Neural progenitor cell (in vitro differentiated cells): ENCODE measurements around the gene CACNA1E. TPM values are rescaled to one million over a fixed set of nuclear protein-coding genes. Genes with fewer than 3 reads are reported as not detected.

ENCODE experiments used
- DNase-seq: peaks from one replicate; pipeline ENCODE4 v3.0.0-alpha.2; 2016; ENCODE audit warnings: low spot score
- H2AFZ ChIP-seq: fragments of 200-600 bp; sonication (generic); replicated peaks from 2 replicates; pipeline ENCODE4 v1.6.1; 2016; ENCODE audit warnings: antibody characterized with exemption
- H3F3A ChIP-seq: fragments of 200-600 bp; sonication (generic); 2 replicates; pipeline ENCODE4 v1.6.1; 2016; ENCODE audit warnings: antibody characterized with exemption, low read depth
- H3K27ac ChIP-seq: fragments of 200-600 bp; sonication (generic); 2 replicates; pipeline ENCODE4 v1.5.1; 2016; ENCODE audit warnings: mild to moderate bottlenecking
- H3K27me3 ChIP-seq: fragments of 200-600 bp; sonication (generic); 2 replicates; pipeline ENCODE4 v1.6.1; 2016; ENCODE audit warnings: mild to moderate bottlenecking, moderate library complexity
- H3K36me3 ChIP-seq: fragments of 200-600 bp; sonication (generic); 2 replicates; pipeline ENCODE4 v1.5.1; 2016
- H3K4me1 ChIP-seq: fragments of 200-600 bp; sonication (generic); 2 replicates; pipeline ENCODE4 v1.6.1; 2016; ENCODE audit warnings: mixed run types
- H3K4me2 ChIP-seq: fragments of 200-600 bp; sonication (generic); 2 replicates; pipeline ENCODE4 v1.6.1; 2016
- H3K4me3 ChIP-seq: fragments of 200-600 bp; sonication (generic); 2 replicates; pipeline ENCODE4 v1.5.1; 2016
- H3K79me2 ChIP-seq: fragments of 200-600 bp; sonication (generic); 2 replicates; pipeline ENCODE4 v1.6.1; 2016; ENCODE audit warnings: low read depth
- H3K9ac ChIP-seq: fragments of 200-600 bp; sonication (generic); 2 replicates; pipeline ENCODE4 v1.6.1; 2016
- H3K9me3 ChIP-seq: fragments of 200-600 bp; sonication (generic); 2 replicates; pipeline ENCODE4 v1.5.1; 2016; ENCODE audit warnings: low read depth
- H4K20me1 ChIP-seq: fragments of 200-600 bp; sonication (generic); 2 replicates; pipeline ENCODE4 v1.6.1; 2016; ENCODE audit warnings: low read depth
- H3K27ac Mint-ChIP-seq: 3 replicates; pipeline ENCODE4 v1.8.0; 2021; ENCODE audit warnings: mixed read lengths
- H3K27me3 Mint-ChIP-seq: 2 replicates; pipeline ENCODE4 v1.8.0; 2022; ENCODE audit warnings: low read depth, mild to moderate bottlenecking, inconsistent platforms, moderate library complexity, mixed read lengths; ENCODE audit not compliant: insufficient read depth
- H3K36me3 Mint-ChIP-seq: 3 replicates; pipeline ENCODE4 v1.8.0; 2021; ENCODE audit warnings: mixed read lengths
- H3K4me1 Mint-ChIP-seq: 3 replicates; pipeline ENCODE4 v1.8.0; 2021; ENCODE audit warnings: mixed read lengths
- H3K4me3 Mint-ChIP-seq: 3 replicates; pipeline ENCODE4 v1.8.0; 2021; ENCODE audit warnings: mild to moderate bottlenecking, moderate library complexity, mixed read lengths
- H3K9me3 Mint-ChIP-seq: 3 replicates; pipeline ENCODE4 v1.8.0; 2020; ENCODE audit warnings: mixed read lengths
- CTCF ChIP-seq: fragments of 200-600 bp; sonication (generic); IDR thresholded peaks from 2 replicates; pipeline ENCODE4 v1.5.1; 2017; ENCODE audit warnings: antibody characterized with exemption, mild to moderate bottlenecking
- EZH2 ChIP-seq: fragments of 200-600 bp; sonication (generic); IDR thresholded peaks from 2 replicates; pipeline ENCODE4 v1.6.1; 2017; ENCODE audit warnings: antibody characterized with exemption, mild to moderate bottlenecking, moderate library complexity
- EZH2phosphoT487 ChIP-seq: fragments of 200-600 bp; sonication (generic); IDR thresholded peaks from 2 replicates; pipeline ENCODE4 v1.6.1; 2017; ENCODE audit warnings: antibody characterized with exemption
- total RNA-seq: library from RNA; depleted of rRNA; stranded (reverse); fragments of >200 nt; gene quantifications from 2 replicates; pipeline ENCODE4 v1.2.3, GENCODE V29; 2015; ENCODE audit warnings: low replicate concordance

The CACNA1E gene
- total RNA-seq, 1 donor from 2014 or later, result 2.1 TPM

GRCh38 chr1:181680871-181681270 lies 197.6 kb downstream of the CACNA1E start:
- no peak overlapping the region for H3K4me3 ChIP-seq
- H3K36me3 ChIP-seq, result no peaks in the 10 kb centered on the region
- H3F3A ChIP-seq, result peaks cover 6% of the 10 kb centered on the region
- Mint-ChIP-seq H3K36me3 (no peaks in the 10 kb centered on the region), H3K4me1 (peaks cover 7% of the 10 kb centered on the region), H3K27ac (no peak overlapping the region), H3K9me3 (no peaks in the 10 kb centered on the region), H3K4me3 (no peak overlapping the region), H3K27me3 (no peaks in the 10 kb centered on the region)
- H3K27me3 ChIP-seq, result no peaks in the 10 kb centered on the region
- no peak overlapping the region for H3K27ac ChIP-seq
- no peak overlapping the region for H3K4me2 ChIP-seq
- no peaks in the 10 kb centered on the region for H3K79me2 ChIP-seq
- H3K9ac ChIP-seq, result no peak overlapping the region
- TF ChIP-seq EZH2 (no peak), CTCF (no peak), EZH2phosphoT487 (no peak)
- H4K20me1 ChIP-seq, result no peaks in the 10 kb centered on the region
- H3K9me3 ChIP-seq, result no peaks in the 10 kb centered on the region
- H3K4me1 ChIP-seq, result peaks cover 6% of the 10 kb centered on the region
- H2AFZ ChIP-seq, result no peak overlapping the region
- DNase-seq, result no peak

- no peaks in the 10 kb centered on the region for H3K27me3 ChIP-seq
Observed at GRCh38 chr1:181685211-181685610, 201.9 kb downstream of the CACNA1E start.

GRCh38 chr1:181701891-181702290 lies 218.6 kb downstream of the CACNA1E start:
- TF ChIP-seq EZH2 (no peak), EZH2phosphoT487 (no peak), CTCF (no peak)
- H3K4me2 ChIP-seq, result no peak overlapping the region
- H3K27me3 Mint-ChIP-seq, result peaks cover 2% of the 10 kb centered on the region

More at GRCh38 chr1:181685211-181685610, 201.9 kb downstream of the CACNA1E start:
- no peaks in the 10 kb centered on the region for H3K36me3 ChIP-seq
- no peak for DNase-seq
- no peak overlapping the region for H3K9ac ChIP-seq
- H3K79me2 ChIP-seq, result no peaks in the 10 kb centered on the region
- H3F3A ChIP-seq, result no peaks in the 10 kb centered on the region
- H3K4me3 ChIP-seq, result no peak overlapping the region
- Mint-ChIP-seq H3K27me3 (peaks cover 3% of the 10 kb centered on the region), H3K4me1 (no peaks in the 10 kb centered on the region), H3K36me3 (no peaks in the 10 kb centered on the region), H3K4me3 (no peak overlapping the region), H3K27ac (no peak overlapping the region), H3K9me3 (peaks cover 7% of the 10 kb centered on the region)
- no peak overlapping the region for H3K27ac ChIP-seq
- no peak overlapping the region for H2AFZ ChIP-seq
- H3K4me1 ChIP-seq, result no peaks in the 10 kb centered on the region
- H3K4me2 ChIP-seq, result no peak overlapping the region
- no peaks in the 10 kb centered on the region for H3K9me3 ChIP-seq
- H4K20me1 ChIP-seq, result no peaks in the 10 kb centered on the region
- no peak for TF ChIP-seq EZH2

GRCh38 chr1:181704546-181704945 lies 221.2 kb downstream of the CACNA1E start:
- Histone ChIP-seq H3K36me3 (no peaks in the 10 kb centered on the region), H3K4me2 (peak overlapping the region; percentile 51), H3F3A (no peaks in the 10 kb centered on the region), H3K4me1 (peaks cover 15% of the 10 kb centered on the region), H3K79me2 (no peaks in the 10 kb centered on the region), H3K4me3 (no peak overlapping the region), H3K9me3 (no peaks in the 10 kb centered on the region), H2AFZ (peak overlapping the region; percentile 96), H3K27me3 (no peaks in the 10 kb centered on the region), H4K20me1 (no peaks in the 10 kb centered on the region), H3K9ac (no peak overlapping the region), H3K27ac (no peak overlapping the region)
- TF ChIP-seq EZH2phosphoT487, result no peak
- no peak for TF ChIP-seq EZH2
- TF ChIP-seq CTCF, result no peak
- Mint-ChIP-seq H3K4me3 (no peak overlapping the region), H3K27me3 (peaks cover 5% of the 10 kb centered on the region), H3K36me3 (no peaks in the 10 kb centered on the region), H3K9me3 (no peaks in the 10 kb centered on the region), H3K4me1 (peaks cover 19% of the 10 kb centered on the region), H3K27ac (peak overlapping the region; percentile 54)
- peak; percentile 52 for DNase-seq

More at GRCh38 chr1:181701891-181702290, 218.6 kb downstream of the CACNA1E start:
- Histone ChIP-seq H3K4me1 (peaks cover 15% of the 10 kb centered on the region), H3K27ac (no peak overlapping the region), H3K9ac (no peak overlapping the region), H3F3A (no peaks in the 10 kb centered on the region), H3K4me3 (no peak overlapping the region), H3K27me3 (no peaks in the 10 kb centered on the region), H2AFZ (no peak overlapping the region), H3K36me3 (no peaks in the 10 kb centered on the region), H3K9me3 (no peaks in the 10 kb centered on the region), H3K79me2 (no peaks in the 10 kb centered on the region), H4K20me1 (no peaks in the 10 kb centered on the region)
- no peak for DNase-seq
- Mint-ChIP-seq H3K36me3 (no peaks in the 10 kb centered on the region), H3K4me1 (peaks cover 19% of the 10 kb centered on the region), H3K4me3 (no peak overlapping the region), H3K9me3 (no peaks in the 10 kb centered on the region), H3K27ac (no peak overlapping the region)
